LNCAP (cell line): ENCODE measurements around the gene CMSS1.

Experiments used
- TF ChIP-seq, protein P1 (sequence below): fragments of 450-650 bp; IDR thresholded peaks from 2 replicates; pipeline ENCODE4 v1.5.1; 2017; ENCODE audit warnings: mild to moderate bottlenecking

CMSS1 gene

DNA sequence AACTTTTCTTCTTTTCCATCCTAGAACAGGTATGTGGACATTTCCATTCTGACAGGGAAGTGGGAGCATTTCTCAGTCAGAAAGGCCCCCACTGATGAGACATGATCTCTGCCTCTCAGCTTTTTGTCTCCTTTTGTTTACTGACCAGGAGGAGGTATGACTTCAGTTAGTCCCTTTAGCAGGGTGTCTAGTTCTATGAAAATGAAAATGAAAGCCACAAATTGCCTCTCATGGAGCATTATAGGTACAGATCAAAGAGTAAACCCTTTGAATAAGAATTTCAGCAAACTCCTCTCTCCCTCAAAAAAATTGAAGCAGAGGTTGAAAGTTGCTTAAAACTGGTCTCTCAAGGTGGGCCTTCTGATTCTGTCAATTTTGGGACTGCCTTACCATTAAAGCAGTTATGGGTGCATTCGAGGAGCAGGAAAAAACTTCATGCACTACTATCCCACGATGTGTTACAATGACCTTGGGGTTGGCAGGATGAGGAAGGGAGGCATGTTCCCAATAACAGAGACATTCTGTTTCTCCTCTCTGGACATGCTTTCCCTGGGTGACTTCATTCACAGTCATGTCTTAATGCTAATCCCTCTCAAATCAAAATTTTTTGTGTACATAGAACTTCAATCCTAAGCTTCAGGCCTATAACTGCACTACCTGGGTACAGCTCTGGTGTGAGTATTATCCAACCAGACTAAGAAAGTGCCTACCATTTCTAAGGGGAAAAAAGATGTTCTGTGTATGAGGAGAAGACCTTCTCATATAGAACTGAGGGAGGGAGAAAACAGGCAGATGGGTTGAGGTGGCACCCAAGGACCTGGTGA lies 392.5 kb downstream of the CMSS1 start:
- TF ChIP-seq, protein P1, sequence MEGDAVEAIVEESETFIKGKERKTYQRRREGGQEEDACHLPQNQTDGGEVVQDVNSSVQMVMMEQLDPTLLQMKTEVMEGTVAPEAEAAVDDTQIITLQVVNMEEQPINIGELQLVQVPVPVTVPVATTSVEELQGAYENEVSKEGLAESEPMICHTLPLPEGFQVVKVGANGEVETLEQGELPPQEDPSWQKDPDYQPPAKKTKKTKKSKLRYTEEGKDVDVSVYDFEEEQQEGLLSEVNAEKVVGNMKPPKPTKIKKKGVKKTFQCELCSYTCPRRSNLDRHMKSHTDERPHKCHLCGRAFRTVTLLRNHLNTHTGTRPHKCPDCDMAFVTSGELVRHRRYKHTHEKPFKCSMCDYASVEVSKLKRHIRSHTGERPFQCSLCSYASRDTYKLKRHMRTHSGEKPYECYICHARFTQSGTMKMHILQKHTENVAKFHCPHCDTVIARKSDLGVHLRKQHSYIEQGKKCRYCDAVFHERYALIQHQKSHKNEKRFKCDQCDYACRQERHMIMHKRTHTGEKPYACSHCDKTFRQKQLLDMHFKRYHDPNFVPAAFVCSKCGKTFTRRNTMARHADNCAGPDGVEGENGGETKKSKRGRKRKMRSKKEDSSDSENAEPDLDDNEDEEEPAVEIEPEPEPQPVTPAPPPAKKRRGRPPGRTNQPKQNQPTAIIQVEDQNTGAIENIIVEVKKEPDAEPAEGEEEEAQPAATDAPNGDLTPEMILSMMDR: no peak

DNA sequence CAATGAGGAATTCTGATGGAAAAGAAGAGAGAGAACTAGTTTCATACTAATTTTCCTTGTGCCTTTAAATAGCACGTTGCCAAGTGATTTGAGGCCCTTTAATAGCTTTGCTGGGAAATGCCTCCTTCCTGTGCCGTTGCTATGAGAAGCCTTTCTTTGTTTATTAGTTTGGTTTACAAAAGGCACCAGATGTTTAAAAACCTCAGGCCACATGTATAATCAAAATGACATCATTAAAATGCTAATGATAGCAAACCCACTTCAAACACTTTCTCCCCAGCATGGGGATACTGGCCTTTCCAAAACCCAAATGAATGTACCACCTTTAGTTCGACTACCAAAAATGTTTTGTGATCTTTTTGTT lies 393.1 kb downstream of the CMSS1 start:
- TF ChIP-seq, protein P1: no peak

DNA sequence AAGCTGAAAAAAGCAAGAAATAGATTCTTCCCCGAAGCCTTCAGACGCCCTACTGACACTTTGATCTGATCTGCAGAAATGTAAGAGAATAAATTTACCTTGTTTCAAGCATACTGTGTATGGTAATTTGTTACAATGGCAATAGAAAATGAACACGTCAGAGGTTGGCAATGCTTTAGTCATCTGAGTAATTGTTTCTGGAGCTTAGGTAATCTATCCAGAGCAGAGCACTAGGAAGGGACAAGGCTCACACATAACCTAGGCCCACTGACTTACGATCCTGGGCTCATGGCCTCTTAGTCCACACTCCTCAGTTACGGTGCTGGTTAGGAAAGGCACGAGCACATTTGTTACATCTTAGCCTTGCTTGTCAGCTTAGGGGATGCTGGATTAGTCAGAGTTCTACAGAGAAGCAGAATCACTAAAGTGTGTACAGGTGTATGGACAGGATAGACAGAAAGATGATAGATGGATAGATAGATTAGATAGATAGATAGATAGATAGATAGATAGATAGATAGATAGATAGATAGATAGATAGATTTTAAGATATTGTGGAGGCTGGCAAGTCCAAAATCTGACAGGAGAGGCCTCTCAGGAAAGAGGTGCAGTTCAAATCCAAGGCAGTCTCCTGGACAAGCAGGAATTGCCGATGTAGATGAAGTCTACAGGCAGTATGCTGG lies 396.4 kb downstream of the CMSS1 start:
- TF ChIP-seq, protein P1: no peak

DNA sequence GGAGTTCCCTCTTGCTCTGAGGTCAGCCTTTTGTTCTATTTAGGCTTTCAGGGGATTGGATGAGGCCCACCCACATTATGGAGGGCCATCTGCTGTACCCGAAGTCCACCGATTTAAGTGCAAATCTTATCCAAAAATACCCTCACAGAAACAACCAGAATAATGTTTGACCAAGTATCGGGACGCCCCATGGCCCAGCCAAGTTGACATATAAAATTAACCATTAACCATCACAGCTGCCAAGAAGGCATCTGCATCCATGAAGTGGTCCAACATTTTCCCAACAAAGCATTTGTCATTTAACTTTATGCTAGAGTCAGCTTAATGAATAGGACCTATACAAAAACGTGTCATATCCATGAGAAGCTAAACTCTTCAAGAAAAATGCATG lies 396.9 kb downstream of the CMSS1 start:
- TF ChIP-seq, protein P1: no peak

DNA sequence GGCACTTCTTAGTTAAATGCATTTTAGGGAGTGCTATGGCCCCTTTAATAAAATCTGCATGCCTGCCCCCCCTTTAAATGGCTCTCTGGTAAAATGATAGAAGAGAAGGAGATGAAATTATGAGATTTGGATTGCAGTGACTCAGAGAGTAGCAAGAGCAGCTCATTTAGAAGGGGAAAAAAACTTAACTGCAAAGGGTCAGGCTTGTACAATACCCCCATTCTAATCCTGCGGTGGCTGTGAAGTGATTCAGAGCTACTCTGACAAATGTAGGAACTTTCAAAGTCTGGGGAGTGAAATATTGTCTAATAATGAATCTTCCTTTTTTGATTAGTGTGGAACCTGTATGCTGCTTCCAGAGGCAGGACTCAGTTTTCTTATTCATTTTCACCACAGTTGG lies 399.1 kb downstream of the CMSS1 start:
- TF ChIP-seq, protein P1: no peak

DNA sequence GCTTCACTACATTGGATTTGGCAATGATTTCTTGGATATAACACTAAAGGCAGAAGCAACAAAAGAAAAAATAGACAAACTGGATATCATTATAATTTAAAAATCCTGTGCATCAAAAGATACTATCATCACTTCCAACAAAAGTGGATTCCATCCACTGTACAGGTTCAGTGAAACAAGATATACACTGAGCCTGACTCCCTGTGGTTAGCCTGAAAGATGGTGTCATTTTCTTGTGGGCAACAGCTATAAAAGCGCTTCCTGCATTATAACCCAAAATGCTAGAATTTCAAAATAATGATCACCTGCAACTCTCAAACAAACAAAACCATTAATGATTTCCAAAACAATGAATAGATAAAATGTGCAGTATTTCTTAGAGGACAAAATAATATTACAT lies 403.5 kb downstream of the CMSS1 start:
- TF ChIP-seq, protein P1: no peak

DNA sequence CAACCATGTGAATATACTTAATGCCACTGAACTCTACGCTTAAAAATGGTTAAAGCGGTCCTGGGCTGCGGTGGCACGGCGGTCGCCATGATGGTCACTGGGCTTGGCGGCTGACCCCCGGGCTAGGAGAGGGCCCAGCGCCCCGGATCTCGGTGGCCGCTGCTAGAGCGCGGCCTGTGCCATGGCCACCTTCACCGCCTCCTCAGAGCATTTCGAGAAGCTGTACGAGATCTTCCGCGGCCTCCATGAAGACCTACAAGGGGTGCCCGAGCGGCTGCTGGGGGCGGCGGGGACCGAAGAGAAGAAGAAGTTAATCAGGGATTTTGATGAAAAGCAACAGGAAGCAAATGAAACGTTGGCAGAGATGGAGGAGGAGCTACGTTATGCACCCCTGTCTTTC lies 407.5 kb downstream of the CMSS1 start:
- TF ChIP-seq, protein P1: no peak
